GM19324 (cell line): ENCODE results near the gene ZNF692.

Experiments used
- ATAC-seq: cut with Tn5 transposase; IDR thresholded peaks from one replicate; pipeline ENCODE4 v1.9.1; 2021; ENCODE audit warnings: mild to moderate bottlenecking, moderate library complexity; ENCODE audit not compliant: unreplicated experiment, low FRiP score

Gene ZNF692

GRCh38 chr1:248828845-248829244, 30.0 kb downstream of the ZNF692 start:
- ATAC-seq = no peak

- peak; percentile 95 for ATAC-seq
Observed at GRCh38 chr1:248825909-248826760, 32.8 kb downstream of the ZNF692 start, which contains the start of gene SH3BP5L. Gene SH3BP5L (minus strand): TSS chr1:248825915. CDS start chr1:248824935, 980 bp downstream.

DNA sequence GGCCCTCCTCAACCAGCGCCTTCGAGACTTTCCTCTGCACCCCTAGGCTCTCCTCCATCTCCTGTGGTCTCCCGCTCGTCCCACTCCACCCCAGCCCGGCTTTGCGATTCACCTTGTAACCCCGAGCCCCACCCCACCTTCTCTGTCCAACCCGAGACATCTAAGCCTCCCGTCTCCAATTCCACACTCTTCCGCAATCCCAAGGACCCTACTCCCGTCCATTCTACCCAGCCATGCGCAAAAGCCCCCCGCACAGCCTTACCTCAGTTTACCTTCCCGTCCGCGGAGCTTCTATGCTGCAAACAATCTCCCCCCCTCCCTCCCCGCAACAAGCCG, 33.3 kb downstream of the ZNF692 start:
- peak; percentile 0 for ATAC-seq

- no peak for ATAC-seq
Observed at GRCh38 chr1:248825136-248825535, 33.7 kb downstream of the ZNF692 start.

GRCh38 chr1:248824701-248825100, 34.2 kb downstream of the ZNF692 start:
- no peak for ATAC-seq

DNA sequence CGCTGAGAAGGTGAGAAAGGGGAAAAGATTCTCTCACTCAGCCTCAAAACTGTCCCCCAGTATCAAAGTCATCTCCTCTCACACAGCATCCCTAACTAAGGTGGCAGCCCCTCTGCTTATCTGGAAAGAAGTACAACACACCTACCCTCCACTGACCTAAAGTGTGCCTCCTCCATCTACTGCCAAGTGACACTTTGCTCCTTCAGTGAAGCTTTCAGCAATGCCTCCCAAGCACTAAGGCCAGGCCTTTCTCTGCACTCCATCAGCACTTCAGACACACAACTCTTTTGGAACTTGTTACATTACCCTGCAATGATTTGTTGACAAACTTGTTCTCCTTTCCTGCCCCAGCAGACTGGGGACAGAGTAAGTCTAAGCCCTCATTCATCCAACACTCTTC, 34.6 kb downstream of the ZNF692 start:
- no peak for ATAC-seq

DNA sequence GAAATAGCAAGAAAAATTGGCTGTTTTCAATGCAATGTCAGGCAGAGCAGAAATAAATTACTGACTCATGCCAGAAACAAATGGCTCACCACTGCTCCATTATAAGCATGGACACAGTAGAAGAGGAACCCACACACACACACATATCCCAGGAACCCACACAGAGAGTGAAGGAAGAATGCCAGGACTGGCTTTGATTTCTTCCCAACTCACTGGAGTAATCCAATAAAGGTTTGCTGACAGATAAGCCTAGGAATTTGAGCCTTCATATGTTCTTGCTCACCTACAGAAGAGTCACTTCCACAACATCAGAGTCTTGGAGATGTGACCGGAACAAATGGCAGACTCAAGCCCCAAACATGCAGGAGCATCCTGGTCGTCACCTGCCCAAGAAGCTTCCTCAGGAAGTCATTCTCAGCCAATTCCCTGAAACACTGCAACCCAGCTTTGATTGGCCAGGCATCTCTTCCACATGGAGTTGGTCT, 35.3 kb downstream of the ZNF692 start:
- no peak for ATAC-seq

GRCh38 chr1:248822148-248823032, 36.5 kb downstream of the ZNF692 start:
- peak; percentile 18 for ATAC-seq

GRCh38 chr1:248821641-248822040, 37.2 kb downstream of the ZNF692 start:
- no peak for ATAC-seq

DNA sequence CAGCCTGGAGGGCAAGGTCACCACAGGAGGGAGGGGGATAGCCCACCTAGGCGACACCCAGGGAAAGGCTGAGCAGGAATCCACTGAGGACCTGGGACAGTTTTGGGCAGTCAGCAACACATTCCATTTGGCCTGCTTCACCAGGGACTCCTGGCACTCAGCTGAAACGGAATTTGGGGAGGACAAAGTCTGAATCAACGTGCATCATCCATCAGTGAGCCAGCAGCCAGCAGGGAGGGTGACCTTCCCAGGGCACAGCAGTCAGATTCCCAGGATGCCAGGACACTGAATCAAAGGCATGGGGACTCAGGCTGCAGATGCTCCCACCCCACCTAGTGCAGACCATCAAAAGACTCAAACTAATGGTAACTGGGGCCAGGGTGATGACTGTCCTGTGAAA, 37.8 kb downstream of the ZNF692 start:
- no peak for ATAC-seq

GRCh38 chr1:248820041-248820585, 38.8 kb downstream of the ZNF692 start:
- ATAC-seq = no peak

DNA sequence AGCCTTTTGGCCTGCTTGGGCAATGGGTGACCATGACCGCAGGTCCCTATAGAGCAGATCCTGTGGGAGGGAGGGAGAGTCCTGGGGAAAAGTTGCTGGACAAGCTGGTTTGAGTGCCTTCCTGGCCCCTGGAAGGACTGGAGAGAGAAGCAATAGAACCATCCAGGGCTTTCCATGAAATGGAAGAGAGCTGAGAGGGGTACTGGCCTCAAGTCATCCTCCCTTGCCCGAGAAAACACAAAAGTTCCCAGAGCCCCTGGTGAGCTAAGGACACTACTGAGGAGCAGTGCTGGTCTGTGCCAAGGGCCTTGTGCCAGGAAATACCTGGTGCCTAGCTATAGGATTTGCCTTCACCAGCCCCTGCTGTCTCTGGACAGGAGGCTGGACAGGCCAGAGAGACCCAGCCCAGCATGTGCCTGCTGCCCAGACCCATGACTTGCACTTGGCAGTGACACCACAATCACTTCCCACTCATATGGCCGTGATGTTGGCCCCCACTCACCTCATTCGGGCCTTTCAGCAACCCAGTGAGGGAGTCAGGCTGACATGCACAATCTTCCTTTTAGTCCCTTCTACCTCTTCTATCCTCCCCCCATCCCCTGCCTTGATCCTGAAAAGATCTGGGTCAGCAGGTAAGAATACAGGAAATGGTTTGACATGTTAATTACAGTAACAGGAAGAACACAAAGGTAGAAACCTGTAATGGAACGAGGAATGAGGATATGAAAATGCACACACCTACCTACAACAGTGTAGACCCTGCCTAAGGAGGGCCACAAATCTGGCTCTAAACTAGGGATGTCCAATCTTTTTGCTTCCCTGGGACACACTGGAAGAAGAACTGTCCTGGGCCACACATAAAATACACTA, 40.1 kb downstream of the ZNF692 start:
- ATAC-seq = no peak

- no peak for ATAC-seq
Observed at GRCh38 chr1:248817065-248817464, 41.8 kb downstream of the ZNF692 start.

GRCh38 chr1:248816042-248816851, 42.6 kb downstream of the ZNF692 start:
- ATAC-seq = no peak

- ATAC-seq = no peak
Observed at GRCh38 chr1:248815407-248816034, 43.4 kb downstream of the ZNF692 start.

DNA sequence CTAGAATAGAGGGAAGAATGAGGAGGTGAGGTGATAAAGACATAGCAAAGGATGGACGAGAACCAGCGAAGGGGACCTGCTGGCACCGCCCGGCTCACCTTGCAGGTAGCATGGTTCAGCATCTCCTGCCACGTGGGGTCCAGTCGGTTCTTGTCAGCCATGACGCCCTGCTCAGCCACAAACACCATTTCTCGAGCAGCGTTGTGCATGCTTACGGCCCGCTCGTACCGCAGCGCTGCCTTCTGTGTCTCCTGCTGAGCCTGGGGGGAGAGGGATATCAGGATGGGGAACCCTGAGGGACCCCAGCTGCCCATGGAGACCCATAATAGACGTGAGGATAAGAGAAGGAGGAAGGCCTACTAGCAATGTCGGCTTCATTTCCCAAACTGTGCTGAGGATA, 44.5 kb downstream of the ZNF692 start:
- ATAC-seq = no peak

DNA sequence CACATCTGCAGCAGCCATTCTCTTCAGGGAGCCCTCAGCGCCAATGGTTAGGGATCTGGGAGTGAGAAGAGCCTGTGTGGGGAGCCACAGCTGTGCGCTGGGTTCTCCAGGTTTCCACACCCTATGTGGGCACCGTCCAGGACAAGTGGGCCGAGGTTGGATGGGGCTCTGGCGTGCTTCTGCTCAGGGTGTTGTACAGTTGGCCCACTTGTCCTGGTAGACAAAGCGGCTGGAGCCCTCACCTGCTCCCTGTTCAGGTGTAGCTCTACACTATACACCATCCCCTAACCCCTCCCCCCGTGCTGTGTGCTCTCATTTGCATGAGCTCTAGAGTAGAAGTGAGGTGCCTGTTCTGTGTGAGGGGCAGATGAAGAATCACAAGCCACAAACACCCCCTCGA, 45.3 kb downstream of the ZNF692 start:
- no peak for ATAC-seq

DNA sequence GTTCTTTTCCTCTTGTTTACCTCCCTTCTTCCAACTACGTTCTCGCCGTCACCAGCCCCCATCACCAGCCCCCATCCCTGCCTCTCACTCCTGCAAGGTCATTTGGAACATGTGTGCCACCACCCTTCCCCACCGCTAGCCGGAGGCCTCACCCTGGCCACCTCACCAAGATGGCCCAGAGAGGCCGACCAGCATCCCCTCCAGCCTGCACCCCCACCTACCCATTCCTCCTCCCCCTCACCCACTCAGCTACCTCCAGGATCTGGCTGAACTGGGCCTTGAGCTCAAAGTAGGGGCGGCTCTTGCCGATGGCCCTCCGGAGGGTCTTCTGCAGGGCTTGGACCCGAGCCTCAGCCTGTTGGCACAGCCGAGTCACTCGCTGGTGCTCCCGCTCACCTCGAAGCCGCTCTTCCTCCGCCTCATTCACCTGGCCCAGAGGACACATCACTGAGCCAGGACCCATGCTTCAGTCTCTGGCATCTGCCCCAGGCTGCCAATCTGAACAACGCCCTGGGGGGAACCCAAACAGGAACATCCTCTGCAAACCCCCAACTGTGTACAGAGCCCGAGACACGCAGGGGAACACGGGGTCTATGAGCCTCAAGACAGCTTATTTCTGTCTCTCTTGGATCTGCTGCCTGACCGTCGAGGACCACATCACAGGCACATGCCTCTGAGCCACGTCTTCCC, 46.0 kb downstream of the ZNF692 start:
- ATAC-seq = no peak
